GM12864 (cell line): ENCODE data around the gene CIITA.
"Not testable (repeated sequence)": the region's sequence is repeated elsewhere in the genome, so short reads cannot be mapped to it uniquely, and the experiment has no call there.

Experiments
- DNase-seq: peaks from one replicate; pipeline ENCODE4 v3.0.0-alpha.2; 2011; ENCODE audit warnings: low read depth
- H3K4me3 ChIP-seq: 2 replicates; pipeline ENCODE4 v1.5.1; 2011; ENCODE audit warnings: mild to moderate bottlenecking, low read depth, low read length, control low read depth
- TF ChIP-seq, protein P1 (sequence below): IDR thresholded peaks from 2 replicates; pipeline ENCODE4 v1.5.1; 2011; ENCODE audit warnings: low read depth, mild to moderate bottlenecking, moderate library complexity, low read length, control low read depth, inconsistent platforms; ENCODE audit errors: missing control alignments

Gene CIITA, protein sequence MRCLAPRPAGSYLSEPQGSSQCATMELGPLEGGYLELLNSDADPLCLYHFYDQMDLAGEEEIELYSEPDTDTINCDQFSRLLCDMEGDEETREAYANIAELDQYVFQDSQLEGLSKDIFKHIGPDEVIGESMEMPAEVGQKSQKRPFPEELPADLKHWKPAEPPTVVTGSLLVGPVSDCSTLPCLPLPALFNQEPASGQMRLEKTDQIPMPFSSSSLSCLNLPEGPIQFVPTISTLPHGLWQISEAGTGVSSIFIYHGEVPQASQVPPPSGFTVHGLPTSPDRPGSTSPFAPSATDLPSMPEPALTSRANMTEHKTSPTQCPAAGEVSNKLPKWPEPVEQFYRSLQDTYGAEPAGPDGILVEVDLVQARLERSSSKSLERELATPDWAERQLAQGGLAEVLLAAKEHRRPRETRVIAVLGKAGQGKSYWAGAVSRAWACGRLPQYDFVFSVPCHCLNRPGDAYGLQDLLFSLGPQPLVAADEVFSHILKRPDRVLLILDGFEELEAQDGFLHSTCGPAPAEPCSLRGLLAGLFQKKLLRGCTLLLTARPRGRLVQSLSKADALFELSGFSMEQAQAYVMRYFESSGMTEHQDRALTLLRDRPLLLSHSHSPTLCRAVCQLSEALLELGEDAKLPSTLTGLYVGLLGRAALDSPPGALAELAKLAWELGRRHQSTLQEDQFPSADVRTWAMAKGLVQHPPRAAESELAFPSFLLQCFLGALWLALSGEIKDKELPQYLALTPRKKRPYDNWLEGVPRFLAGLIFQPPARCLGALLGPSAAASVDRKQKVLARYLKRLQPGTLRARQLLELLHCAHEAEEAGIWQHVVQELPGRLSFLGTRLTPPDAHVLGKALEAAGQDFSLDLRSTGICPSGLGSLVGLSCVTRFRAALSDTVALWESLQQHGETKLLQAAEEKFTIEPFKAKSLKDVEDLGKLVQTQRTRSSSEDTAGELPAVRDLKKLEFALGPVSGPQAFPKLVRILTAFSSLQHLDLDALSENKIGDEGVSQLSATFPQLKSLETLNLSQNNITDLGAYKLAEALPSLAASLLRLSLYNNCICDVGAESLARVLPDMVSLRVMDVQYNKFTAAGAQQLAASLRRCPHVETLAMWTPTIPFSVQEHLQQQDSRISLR

DNA sequence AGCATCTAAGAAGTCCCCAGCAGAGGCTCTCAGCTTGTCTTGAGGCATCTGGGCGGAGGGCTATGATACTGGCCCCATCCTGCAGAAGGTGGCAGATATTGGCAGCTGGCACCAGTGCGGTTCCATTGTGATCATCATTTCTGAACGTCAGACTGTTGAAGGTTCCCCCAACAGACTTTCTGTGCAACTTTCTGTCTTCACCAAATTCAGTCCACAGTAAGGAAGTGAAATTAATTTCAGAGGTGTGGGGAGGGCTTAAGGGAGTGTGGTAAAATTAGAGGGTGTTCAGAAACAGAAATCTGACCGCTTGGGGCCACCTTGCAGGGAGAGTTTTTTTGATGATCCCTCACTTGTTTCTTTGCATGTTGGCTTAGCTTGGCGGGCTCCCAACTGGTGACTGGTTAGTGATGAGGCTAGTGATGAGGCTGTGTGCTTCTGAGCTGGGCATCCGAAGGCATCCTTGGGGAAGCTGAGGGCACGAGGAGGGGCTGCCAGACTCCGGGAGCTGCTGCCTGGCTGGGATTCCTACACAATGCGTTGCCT, at the start of gene CIITA:
Gene CIITA (plus strand): TSS at position 404 of the 543 bp plus-strand sequence. CDS start 129 bp downstream, at position 533.
- DNase-seq: peak; percentile 97
- H3K4me3 ChIP-seq: peak within 1 kb of the TSS; percentile 88
- TF ChIP-seq, protein P1, sequence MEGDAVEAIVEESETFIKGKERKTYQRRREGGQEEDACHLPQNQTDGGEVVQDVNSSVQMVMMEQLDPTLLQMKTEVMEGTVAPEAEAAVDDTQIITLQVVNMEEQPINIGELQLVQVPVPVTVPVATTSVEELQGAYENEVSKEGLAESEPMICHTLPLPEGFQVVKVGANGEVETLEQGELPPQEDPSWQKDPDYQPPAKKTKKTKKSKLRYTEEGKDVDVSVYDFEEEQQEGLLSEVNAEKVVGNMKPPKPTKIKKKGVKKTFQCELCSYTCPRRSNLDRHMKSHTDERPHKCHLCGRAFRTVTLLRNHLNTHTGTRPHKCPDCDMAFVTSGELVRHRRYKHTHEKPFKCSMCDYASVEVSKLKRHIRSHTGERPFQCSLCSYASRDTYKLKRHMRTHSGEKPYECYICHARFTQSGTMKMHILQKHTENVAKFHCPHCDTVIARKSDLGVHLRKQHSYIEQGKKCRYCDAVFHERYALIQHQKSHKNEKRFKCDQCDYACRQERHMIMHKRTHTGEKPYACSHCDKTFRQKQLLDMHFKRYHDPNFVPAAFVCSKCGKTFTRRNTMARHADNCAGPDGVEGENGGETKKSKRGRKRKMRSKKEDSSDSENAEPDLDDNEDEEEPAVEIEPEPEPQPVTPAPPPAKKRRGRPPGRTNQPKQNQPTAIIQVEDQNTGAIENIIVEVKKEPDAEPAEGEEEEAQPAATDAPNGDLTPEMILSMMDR: no peak

DNA sequence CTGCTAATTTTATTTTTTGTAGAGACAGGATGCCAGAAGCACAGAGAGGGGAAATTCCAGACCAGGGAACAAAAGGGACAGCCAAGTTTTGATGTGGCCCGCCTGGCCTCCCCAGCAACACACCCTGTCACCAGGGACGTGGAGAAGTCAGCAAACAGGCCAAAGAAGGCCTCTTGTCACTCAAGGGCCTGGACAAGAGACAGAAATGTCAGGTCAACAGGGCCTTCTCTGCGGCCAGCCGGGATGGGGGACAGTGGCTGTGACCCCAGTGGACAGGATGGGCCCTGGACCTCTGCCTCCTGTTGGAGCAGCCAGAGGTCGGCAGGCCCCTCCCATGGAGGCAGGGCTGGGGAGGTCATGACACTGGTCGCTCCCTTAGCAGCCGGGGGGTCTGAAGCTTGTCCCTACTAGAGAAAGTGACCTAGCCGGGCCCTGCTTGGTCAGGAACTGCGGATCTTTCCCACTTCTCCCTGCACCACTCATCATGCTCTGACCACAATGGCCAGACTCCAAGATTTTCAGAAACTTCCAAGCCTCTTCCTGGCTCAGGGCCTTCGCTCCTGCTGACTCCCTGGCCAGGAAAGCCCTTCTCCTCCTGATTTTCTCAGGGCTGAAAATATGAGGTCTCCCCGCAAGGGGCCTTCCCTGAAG, 49.2 kb upstream of the CIITA start:
- TF ChIP-seq, protein P1: no peak
- DNase-seq: no peak
- H3K4me3 ChIP-seq: no peak overlapping the region

DNA sequence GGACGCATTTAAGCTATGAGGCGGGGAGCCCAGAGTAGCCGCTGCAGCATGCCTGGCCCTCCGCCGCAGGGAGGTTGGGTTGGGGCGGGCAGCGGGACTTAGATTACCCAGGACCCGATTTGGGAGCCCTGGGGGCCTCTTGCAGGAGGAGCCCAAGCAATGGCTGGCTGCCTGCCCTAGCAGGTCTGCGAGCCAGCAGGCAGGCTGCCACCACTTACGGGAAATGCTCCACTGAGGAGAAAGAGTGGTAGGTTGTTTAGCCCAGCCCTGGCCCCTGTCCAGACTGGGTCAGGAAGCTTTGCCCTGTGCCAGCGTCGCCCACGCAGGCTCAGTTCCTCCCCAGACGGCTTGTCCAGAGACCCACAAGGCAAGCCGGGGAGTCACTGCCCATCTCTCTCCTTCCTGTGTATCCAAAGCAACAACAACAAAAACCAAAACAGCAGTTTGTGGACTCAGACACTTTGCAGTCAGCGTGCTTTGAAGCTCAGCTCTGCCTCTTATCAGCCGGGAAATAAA, 48.1 kb upstream of the CIITA start:
- no peak for DNase-seq
- TF ChIP-seq, protein P1: no peak
- no peak overlapping the region for H3K4me3 ChIP-seq

DNA sequence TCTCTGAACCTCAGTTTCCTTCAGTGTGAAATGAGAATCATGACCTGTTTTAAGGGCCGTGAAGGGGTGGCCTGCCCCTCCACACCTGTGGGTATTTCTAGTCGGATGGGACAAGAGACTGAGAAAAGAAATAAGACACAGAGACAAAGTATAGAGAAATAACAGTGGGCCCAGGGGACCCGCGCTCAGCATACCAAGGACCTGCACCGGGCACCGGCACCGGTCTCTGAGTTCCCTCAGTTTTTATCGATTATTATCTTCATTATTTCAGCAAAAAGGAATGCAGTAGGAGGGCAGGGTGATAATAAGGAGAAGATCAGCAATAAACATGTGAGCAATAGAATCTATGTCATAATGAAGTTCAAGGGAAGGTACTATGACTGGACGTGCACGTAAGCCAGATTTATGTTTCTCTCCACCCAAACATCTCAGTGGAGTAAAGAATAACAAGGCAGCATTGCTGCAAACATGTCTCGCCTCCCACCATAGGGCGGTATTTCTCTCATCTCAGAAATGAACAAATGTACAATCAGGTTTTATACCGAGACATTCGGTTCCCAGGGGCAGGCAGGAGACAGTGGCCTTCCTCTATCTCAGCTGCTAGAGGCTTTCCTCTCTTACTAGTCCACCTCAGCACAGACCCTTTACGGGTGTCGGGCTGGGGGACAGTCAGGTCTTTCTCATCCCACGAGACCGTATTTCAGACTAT, 47.5 kb upstream of the CIITA start:
- DNase-seq, H3K4me3 ChIP-seq: not testable (repeated sequence)

DNA sequence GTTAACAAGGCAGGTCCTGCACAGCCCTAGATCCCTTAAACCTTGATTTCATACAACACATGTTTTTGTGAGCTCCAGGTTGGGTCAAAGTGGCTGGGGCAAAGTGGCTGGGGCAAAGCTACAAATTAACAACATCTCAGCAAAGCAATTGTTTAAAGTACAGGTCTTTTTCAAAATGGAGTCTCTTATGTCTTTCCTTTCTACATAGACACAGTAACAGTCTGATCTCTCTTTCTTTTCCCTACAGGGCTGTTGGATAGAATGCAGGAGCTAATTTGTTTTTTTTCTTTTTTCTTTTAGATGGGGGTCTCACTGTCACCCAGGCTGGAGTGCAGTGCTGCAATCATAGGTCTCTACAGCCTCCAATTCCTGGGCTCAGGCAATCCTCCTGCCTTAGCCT, 46.8 kb upstream of the CIITA start:
- not testable (repeated sequence) for H3K4me3 ChIP-seq, DNase-seq

DNA sequence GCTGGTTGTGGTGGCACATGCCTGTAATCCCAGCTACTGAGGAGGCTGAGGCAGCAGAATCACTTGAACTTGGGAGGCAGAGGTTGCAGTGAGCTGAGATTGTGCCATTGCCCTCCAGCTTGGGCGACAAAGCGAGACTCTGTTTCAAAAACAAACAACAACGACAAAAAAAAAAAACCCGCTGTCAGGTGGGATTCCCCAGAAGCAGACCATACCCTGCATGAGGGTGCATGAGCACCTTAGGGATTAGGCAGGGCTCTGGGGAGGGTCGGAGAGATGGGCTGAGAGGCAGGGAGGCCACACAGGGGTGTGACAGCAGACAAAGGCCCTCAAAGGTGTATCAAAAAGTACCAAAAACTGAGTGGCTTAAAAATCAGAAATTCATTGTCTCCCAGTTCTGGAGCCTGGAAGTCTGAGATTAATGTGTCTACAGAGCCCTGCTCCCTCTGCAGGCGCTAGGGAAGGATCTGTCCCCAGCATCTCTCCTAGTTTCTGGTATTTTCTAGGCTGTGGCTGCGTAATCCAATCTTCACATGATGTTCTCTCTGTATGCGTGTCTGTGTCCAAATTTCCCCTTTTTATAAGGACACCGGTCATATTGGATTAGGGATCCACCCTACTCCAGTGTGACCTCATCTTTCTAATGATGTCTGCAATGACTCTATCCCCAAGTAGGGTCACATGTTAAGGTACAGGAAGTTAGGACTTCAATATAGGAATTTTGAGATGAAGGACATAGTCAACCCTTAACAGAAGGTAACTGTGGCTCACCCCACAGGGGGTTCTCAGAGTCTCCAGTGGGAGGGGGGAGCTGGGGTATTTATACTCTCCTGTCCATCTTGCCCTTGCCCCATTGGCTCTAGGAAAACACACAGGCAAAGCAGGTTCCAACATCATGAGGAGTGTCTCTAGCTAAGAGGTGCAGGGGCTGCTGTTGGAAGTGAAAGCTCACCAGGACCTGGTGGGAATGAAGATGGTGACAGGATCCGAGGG, 44.8 kb upstream of the CIITA start:
- no peak for DNase-seq
- H3K4me3 ChIP-seq: no peak overlapping the region
- TF ChIP-seq, protein P1: no peak
